ENCODE data around the gene LPAR5.
A peak's percentile ranks its signal among the peaks of the same experiment; 100 is the strongest.
"Not testable (repeated sequence)": the region's sequence is repeated elsewhere in the genome, so short reads cannot be mapped to it uniquely, and the experiment has no call there.

LPAR5 gene

DNA sequence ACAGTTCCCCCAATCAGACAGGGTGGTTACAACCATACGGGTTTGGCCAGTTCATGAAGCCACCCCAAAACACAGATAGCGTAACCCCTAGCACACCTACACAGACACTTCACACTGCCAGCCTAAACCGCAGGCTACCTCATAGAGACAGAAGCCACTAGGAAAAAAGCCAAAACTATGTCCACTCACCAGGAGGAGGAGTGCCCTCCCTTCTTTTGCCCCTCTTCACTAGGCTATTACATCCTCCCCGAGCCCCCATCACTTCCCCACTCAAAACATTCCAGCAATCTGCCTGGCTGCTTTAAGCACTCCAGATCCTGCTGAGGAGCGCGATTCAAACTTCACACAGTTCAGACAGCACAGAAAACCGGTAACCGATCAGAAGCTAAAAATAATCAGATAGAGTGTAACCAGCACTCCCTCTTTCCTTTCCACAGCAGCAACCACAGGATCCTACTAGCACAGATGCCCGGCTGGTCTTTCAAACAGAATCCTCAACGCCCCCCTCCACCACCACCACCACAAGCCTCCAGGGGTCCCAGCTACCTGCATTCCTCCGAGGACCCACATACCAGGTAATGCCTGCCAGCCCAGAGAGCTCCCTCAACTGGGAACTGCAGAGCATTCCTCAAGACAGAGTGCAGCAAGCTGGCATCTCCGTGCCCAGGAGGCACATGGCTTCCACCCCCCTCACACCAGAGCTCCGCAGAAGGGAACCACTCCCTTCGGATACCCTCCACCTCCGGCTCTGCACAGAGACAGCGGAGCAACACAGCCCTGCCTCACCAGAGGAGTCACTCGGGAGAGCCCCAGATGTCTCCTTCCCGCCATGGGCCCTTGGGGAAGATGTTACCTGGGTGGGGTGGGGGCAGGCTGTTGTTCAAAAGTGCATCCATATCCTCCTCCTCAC is 30.1 kb downstream of the LPAR5 start:
- DNase-seq, result no peak

DNA sequence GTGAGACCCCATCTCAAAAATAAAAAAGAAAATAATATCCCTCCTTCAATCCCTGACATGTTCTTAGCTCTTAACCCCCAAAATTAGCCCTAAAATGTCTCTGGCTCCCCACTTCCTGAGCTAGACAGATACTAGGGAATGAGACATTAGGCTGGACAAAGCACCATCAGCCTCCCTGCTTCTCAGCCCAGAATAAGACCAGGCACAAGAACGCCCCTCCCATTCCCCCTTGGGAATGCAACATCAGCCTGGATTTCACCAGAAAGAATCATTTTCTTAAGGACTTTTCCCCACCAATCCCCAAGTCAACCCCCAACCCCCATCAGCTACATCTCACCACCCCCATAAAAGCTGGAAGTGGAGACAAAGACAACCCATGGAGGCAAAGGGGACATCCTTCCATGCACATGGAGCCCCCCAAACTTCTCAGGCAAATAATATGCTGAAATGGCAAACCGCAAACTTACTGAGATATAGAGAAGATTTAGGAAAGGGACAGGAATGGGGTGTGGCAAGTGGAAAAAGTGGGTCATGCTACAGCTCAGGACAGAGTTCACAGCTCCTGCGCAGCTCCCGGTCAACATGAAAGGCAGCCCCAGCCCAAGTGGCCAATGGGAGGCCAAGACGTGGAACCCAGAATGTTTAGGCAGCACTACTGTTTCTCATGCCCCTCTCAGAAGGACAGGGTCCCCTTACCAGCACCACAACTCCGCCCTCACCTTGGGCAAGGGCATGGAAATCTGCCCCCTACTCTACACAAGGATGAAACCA is 31.3 kb downstream of the LPAR5 start:
- no peak for DNase-seq

DNA sequence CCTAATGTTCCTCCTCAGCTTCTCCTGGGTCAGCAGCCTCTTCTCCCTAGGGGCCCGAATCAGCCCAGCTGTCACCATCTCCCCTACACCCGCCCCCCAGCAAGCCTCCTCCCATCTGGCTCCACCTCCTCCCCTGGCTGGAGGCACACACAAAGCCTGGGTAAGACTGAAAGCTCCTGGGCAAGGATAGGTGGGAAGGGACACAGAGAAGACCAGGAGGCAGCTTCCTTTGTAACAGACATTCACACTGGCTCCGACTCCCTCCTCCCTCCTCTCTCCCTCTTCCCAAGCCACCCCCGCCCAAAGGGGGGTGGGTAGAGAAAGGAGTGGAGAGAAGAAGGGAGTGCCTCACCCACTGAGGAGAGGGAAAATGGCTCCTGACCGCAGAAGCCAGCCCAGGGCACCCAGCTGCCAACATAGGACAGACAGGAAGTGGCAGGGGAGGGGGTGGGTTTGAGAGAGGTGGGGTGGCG is 32.6 kb downstream of the LPAR5 start:
- peak; percentile 52 to 71 for DNase-seq

GRCh38 chr12:6602526-6602925 is 33.2 kb downstream of the LPAR5 start:
- DNase-seq, result no peak

- not testable (repeated sequence) for DNase-seq
Observed at GRCh38 chr12:6595673-6596072, 40.1 kb downstream of the LPAR5 start.

DNA sequence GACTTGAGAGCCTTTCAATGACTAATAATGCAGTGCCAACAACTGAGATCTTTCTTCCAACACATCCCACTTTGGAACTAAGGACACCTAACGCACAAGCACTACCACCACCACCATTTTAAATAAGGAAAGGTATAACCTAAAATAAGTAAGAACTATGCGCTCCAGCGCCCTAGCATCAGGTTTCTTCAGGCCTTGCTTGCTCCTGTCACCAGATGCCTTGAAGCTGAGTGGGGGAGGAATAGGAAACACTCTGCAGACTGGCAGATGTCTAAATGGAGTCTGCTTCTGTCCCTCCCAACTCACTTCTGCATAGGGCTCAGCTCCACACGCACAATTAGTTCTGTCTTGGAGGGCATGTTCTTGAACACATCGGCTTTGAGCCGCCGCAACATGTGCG is 43.7 kb downstream of the LPAR5 start:
- no peak for DNase-seq

DNA sequence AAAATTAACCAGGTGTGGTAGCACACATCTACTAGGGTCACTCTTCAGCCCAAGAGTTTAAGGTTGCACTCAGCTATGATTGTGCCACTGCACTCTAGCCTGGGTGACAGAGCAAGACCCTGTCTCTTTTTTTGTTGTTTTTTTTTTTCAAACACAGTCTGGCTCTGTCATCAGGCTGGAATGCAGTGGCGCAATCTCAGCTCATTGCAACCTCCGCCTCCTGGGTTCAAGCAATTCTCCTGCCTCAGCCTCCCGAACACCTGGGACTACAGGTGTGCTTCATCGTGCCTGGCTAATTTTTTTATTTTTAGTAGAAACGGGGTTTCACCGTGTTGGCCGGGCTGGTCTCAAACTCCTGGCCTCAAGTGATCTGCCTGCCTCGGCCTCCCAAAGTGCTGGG is 49.2 kb downstream of the LPAR5 start:
- DNase-seq, result not testable (repeated sequence)

DNA sequence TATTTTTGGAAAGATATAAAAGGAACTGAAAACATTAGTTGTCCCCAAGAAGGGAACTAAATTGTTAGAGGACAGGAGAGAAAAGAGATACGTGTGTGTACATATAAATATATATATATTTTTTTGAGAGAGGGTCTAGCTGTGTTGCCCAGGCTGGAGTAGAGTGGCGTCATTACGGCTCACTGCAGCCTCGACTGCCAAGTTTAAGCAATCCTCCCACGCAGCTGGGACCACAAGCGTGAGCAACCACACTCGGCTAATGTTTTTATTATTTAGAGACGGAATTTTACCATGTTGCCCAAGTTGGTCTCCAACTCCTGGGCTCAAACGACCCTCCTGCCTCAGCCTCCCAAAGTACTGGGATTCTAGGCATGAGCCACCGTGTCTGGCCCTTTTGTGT is 51.5 kb downstream of the LPAR5 start:
- no peak for DNase-seq

GRCh38 chr12:6582959-6583358 is 52.8 kb downstream of the LPAR5 start:
- DNase-seq, result no peak

DNA sequence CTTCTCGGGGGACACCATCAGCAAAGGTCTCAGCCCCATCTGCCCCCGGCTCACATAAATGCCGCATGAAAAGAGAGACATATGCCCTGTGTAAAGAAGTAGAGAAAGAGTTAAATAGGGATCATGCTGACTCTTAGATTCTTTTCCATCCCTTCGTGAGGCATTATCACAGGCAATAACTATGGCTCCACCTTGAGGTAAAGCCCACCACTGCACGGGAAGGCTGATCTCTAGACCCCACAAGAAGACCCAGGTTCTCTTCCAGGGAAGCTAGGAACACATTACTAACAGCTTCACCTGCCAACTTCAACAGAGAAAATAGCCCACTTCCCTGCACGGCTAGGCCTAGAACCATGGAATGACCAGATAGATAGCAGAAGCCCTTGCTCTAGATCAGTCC is 53.6 kb downstream of the LPAR5 start:
- no peak for DNase-seq

- DNase-seq, result no peak
Observed at GRCh38 chr12:6575648-6576047, 60.1 kb downstream of the LPAR5 start.

DNA sequence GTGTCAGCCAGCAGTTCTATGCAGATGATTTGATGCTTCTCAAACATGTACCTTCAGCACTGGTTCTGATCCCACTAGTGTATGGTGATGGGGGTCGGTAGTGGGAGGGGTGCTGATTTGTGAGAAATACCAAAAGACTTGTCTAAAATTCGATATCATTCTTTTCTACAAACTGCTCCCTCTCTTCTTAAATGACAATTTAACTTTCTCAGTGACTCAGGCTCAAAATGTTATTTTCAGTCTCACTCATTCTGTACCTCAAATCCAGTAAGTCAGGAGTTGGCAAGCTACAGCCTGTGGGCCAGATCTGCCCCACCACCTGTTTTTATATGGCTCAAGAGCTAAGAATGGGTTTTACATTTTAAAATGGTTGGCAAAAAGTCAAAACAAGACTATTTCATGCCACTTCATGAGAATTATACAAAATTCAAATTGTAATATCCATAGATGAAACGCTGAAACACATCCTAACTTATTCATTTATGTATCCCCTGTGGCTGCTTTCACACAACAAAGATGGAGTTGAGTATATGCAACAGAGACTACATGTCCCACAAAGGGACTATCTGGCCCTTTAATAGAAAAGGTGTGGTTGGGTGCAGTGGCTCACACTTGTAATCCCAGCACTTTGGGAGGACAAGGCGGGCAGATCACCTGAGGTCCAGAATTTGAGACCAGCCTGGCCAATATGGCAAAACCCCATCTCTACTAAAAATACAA is 61.0 kb downstream of the LPAR5 start:
- DNase-seq, result no peak

DNA sequence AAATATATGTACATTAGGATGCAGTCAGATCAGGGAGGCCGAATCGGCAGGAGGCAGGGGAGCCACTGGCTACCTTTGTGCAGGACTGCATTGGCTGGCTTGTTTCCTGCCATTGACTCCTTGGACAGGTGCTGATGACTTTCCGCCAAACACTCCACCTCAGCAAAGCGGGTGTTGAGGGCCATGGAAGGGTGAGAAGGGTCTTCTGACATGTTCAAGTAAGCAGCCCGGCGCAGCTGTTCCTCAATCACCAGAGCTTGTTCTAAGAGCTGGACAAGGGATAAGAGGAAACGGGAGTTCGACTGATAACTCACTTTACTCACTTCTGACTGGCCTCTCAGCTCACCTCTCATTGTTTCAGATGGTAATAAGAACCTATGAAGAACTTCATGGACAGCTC is 62.8 kb downstream of the LPAR5 start:
- no peak for DNase-seq

GRCh38 chr12:6570264-6570887 is 65.4 kb downstream of the LPAR5 start:
- peak; percentile 23 to 39 for DNase-seq

GRCh38 chr12:6569786-6570185 is 66.0 kb downstream of the LPAR5 start:
- DNase-seq, result no peak

GRCh38 chr12:6569312-6569711 is 66.4 kb downstream of the LPAR5 start:
- no peak for DNase-seq
